GM19043 (cell line): ENCODE measurements around the gene LVRN.
A peak's percentile ranks its signal among the peaks of the same experiment; 100 is the strongest.

Experiments used
- ATAC-seq: cut with Tn5 transposase; IDR thresholded peaks from one replicate; pipeline ENCODE4 v1.9.1; 2021; ENCODE audit warnings: low read depth; ENCODE audit not compliant: unreplicated experiment

Gene LVRN

DNA sequence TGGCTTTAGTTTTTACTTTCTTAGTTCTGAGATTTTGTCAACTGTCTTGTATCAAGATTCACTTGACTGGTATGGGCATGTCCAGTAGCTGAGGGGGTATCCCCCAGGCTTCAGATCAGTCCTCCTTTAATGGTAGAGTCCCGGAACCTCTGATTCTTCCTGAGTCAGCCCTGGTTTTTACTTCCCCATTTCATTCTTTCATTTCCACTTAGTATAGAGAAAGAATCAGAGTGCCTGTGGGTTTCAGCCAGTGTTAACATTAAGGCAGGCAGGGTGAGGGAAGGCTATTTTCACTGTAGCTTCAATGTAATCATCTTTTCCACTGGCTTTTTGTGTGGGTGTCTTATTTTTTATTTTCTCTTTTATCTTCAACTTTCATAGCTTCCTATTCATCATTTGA lies 114.2 kb downstream of the LVRN start:
- peak; percentile 99 for ATAC-seq
